PC-9 (cell line): Measurements from ENCODE around the gene NRP1. TPM values are rescaled to one million over a fixed set of nuclear protein-coding genes. Genes with fewer than 3 reads are reported as not detected.
"Not testable (repeated sequence)": the region's sequence is repeated elsewhere in the genome, so short reads cannot be mapped to it uniquely, and the experiment has no call there.

Source experiments
- BruUV-seq: library from RNA; stranded (reverse); fragments of 400-500 nt; replicated peaks from 2 replicates; lab custom pipeline; 2021; lab: Mats Ljungman, UMichigan
- CTCF ChIA-PET: fragments of 300-600 bp; sonication (Branson Sonifier 250); formaldehyde crosslinking; loops from one replicate; lab custom pipeline; 2022; ENCODE audit warnings: antibody characterized with exemption; lab: Charles Lee
- POLR2A ChIA-PET: fragments of 300-600 bp; sonication (Branson Sonifier 250); formaldehyde crosslinking; loops from one replicate; lab custom pipeline; 2022; ENCODE audit warnings: antibody characterized with exemption; ENCODE audit not compliant: unreplicated experiment; lab: Charles Lee
- DNase-seq, 2 experiments: peaks; one replicate each; pipeline versions ENCODE4 v3.0.0 to v3.0.0-alpha.2; 2015 to 2022; ENCODE audit warnings: mixed read lengths in 1 of 2
- H2AFZ ChIP-seq: fragments of 200-600 bp; sonication (generic); 2 replicates; pipeline ENCODE4 v1.8.1; 2017; ENCODE audit warnings: antibody characterized with exemption
- H3F3A ChIP-seq: fragments of 200-600 bp; sonication (generic); 2 replicates; pipeline ENCODE4 v1.8.1; 2017; ENCODE audit warnings: antibody characterized with exemption, mild to moderate bottlenecking, low read depth; ENCODE audit not compliant: insufficient read depth
- H3K27ac ChIP-seq: fragments of 200-600 bp; sonication (generic); 2 replicates; pipeline ENCODE4 v1.6.1; 2016; ENCODE audit warnings: mixed run types
- H3K27me3 ChIP-seq: fragments of 200-600 bp; sonication (generic); 2 replicates; pipeline ENCODE4 v1.6.1; 2016; ENCODE audit warnings: low read depth, mixed run types; ENCODE audit not compliant: insufficient read depth
- H3K36me3 ChIP-seq: fragments of 200-600 bp; sonication (generic); 2 replicates; pipeline ENCODE4 v1.6.1; 2016; ENCODE audit warnings: low read depth, mixed run types
- H3K4me1 ChIP-seq: fragments of 200-600 bp; sonication (generic); replicated peaks from 2 replicates; pipeline ENCODE4 v1.6.1; 2016; ENCODE audit warnings: mixed run types; ENCODE audit not compliant: insufficient read depth
- H3K4me2 ChIP-seq: fragments of 200-600 bp; sonication (generic); 2 replicates; pipeline ENCODE4 v1.6.1; 2017; ENCODE audit warnings: mixed run types
- H3K4me3 ChIP-seq: fragments of 200-600 bp; sonication (generic); 2 replicates; pipeline ENCODE4 v1.6.1; 2016; ENCODE audit warnings: mixed run types
- H3K79me2 ChIP-seq: fragments of 200-600 bp; sonication (generic); 2 replicates; pipeline ENCODE4 v1.6.1; 2017; ENCODE audit warnings: low read depth, mixed run types
- H3K9me2 ChIP-seq: fragments of 200-600 bp; sonication (generic); 2 replicates; pipeline ENCODE4 v1.8.1; 2017; ENCODE audit warnings: mild to moderate bottlenecking; ENCODE audit not compliant: insufficient read depth
- H3K9me3 ChIP-seq: fragments of 200-600 bp; sonication (generic); 2 replicates; pipeline ENCODE4 v1.8.1; 2016; ENCODE audit warnings: low read depth; ENCODE audit not compliant: insufficient read depth
- H4K20me1 ChIP-seq: fragments of 200-600 bp; sonication (generic); 2 replicates; pipeline ENCODE4 v1.8.1; 2017; ENCODE audit not compliant: insufficient read depth
- EZH2 ChIP-seq: fragments of 200-600 bp; sonication (generic); IDR thresholded peaks from 2 replicates; pipeline ENCODE4 v1.8.0; 2017; ENCODE audit warnings: antibody characterized with exemption, low read depth
- intact Hi-C: fragments of 100-400 bp; cut with micrococcal nuclease; formaldehyde crosslinking; loops from one replicate; pipeline ENCODE4 v1.10.0; 2022; ENCODE audit not compliant: unreplicated experiment
- total RNA-seq: library from RNA; stranded (reverse); gene quantifications from 2 replicates; pipeline ENCODE4 v1.2.3, GENCODE V29; 2021
- TF ChIP-seq, protein P1 (sequence below): fragments of 200-600 bp; sonication (generic); conservative IDR thresholded peaks from 2 replicates; pipeline ENCODE4 v1.6.1; 2017; ENCODE audit warnings: mixed run types, antibody characterized with exemption, mild to moderate bottlenecking, moderate library complexity

Gene NRP1
- total RNA-seq, 1 experiment from 2014 or later = 30.5 TPM

DNA sequence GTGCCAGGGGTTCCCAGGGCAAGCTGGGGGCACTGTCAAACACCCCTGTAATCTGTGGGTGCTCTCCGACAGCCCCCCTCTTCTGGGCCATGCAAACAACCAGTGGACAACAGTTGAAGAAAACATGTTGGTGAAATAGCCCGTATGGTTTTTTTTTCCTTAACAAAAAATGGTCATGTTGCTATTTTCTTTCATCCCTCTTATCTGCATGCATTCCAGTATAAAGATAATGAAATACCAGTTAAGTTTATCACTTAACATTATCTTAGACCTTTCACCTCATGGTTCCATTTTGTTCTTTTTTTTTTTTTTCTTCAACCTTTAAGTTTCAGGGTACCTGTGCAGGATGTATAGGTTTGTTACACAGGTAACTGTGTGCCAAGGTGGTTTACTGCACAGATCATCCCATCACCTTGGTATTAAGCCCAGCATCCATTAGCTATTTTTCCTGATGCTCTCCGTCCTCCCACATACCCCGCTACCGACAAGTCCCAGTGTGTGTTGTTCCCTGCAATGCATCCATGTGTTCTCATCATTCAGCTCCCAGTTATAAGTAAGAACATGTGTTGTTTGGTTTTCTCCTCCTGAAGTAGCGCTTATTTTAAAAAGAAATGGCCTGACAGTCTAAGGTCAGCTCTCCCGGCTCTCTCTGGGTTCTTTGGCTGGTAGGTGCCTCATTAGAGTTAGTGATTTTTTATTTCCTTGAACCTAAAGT is 110.1 kb downstream of the NRP1 start:
- no peak overlapping the region for H3K4me3 ChIP-seq
- H3K4me1 ChIP-seq = 0 out of 2 replicates have a peak, but pooled peaks cover 1% of the 10 kb centered on the region
- H3K36me3 ChIP-seq = peaks cover 7% of the 10 kb centered on the region; the same call in 1 of the 2 replicates
- no peak for DNase-seq
- H3K9me2 ChIP-seq = no peaks in the 10 kb centered on the region
- ChIA-PET POLR2A (no interaction called here), CTCF (no interaction called here)
- H2AFZ ChIP-seq = no peak overlapping the region
- no peaks in the 10 kb centered on the region for H3K9me3 ChIP-seq
- H3K4me2 ChIP-seq = no peak overlapping the region
- TF ChIP-seq, protein P1, sequence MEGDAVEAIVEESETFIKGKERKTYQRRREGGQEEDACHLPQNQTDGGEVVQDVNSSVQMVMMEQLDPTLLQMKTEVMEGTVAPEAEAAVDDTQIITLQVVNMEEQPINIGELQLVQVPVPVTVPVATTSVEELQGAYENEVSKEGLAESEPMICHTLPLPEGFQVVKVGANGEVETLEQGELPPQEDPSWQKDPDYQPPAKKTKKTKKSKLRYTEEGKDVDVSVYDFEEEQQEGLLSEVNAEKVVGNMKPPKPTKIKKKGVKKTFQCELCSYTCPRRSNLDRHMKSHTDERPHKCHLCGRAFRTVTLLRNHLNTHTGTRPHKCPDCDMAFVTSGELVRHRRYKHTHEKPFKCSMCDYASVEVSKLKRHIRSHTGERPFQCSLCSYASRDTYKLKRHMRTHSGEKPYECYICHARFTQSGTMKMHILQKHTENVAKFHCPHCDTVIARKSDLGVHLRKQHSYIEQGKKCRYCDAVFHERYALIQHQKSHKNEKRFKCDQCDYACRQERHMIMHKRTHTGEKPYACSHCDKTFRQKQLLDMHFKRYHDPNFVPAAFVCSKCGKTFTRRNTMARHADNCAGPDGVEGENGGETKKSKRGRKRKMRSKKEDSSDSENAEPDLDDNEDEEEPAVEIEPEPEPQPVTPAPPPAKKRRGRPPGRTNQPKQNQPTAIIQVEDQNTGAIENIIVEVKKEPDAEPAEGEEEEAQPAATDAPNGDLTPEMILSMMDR = no peak
- no peak for TF ChIP-seq EZH2
- intact Hi-C loops = no loop called here
- H3F3A ChIP-seq = no peaks in the 10 kb centered on the region; the same call in 1 of the 2 replicates
- no peaks in the 10 kb centered on the region for H4K20me1 ChIP-seq
- BruUV-seq = no TSS peak
- H3K27ac ChIP-seq = no peak overlapping the region
- no peaks in the 10 kb centered on the region for H3K27me3 ChIP-seq
- no peaks in the 10 kb centered on the region for H3K79me2 ChIP-seq

DNA sequence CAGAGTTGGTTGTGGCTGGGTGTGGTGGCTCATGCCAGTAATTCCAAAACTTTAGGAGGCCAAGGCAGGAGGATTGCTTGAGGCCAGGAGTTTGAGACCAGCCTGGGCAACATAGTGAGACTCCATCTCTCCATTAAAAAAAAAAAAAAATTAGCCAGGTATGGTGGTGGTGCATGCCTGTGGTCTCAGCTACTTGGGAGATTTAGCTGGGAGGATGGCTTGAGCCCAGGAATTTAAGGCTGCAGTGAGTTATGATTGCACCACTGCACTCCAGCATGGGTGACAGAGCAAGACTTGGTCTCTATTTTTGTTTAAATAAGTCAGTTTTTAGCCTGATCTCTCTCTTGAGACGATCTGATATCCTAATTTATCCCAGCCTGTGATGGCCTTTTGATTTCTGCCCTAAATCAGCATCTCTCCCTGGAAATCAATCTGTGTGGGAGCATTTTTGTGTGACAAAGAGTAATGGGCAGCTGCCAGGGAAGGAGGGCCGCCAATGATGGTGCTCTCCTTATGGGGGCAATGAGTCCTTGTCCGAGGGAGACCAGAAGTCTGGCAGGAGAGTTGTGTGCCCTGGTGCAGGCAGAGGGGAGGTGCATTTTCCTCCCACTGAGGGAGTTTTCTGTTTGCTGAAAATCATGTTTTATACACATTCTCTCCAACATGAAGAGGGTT is 111.0 kb downstream of the NRP1 start:
- H3K79me2 ChIP-seq = no peaks in the 10 kb centered on the region
- ChIA-PET POLR2A (no interaction called here), CTCF (no interaction called here)
- H4K20me1 ChIP-seq = no peaks in the 10 kb centered on the region
- no TSS peak for BruUV-seq
- H3K9me3 ChIP-seq = no peaks in the 10 kb centered on the region
- no peak for DNase-seq
- H3K36me3 ChIP-seq = peaks cover 14% of the 10 kb centered on the region; the same call in 1 of the 2 replicates
- TF ChIP-seq, protein P1 = no peak
- no peak for TF ChIP-seq EZH2
- H3K27me3 ChIP-seq = no peaks in the 10 kb centered on the region
- no peak overlapping the region for H2AFZ ChIP-seq
- peaks cover 10% of the 10 kb centered on the region; the same call in 1 of the 2 replicates for H3K4me1 ChIP-seq
- H3F3A ChIP-seq = no peaks in the 10 kb centered on the region; the same call in 1 of the 2 replicates
- no peaks in the 10 kb centered on the region for H3K9me2 ChIP-seq
- intact Hi-C loops = no loop called here
- no peak overlapping the region for H3K4me3 ChIP-seq
- H3K4me2 ChIP-seq = no peak overlapping the region
- no peak overlapping the region for H3K27ac ChIP-seq

DNA sequence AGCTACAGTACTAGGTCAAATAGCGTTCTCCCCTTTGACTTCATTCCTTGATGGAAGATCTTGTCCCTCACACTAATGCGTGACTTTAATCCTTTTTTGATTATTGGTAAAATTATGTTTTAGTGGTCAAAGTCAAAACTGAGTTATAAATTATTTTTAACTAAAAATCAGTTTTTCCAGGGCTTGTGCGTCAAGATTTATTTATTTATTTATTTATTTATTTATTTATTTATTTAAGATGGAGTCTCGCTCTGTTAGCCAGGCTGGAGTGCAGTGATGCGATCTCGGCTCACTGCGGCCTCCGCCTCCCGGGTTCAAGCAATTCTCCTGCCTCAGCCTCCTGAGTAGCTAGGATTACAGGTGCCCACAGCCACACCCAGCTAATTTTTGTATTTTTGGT is 112.2 kb downstream of the NRP1 start:
- H3K36me3 ChIP-seq = peaks cover 14% of the 10 kb centered on the region; the same call in 1 of the 2 replicates
- DNase-seq = not testable (repeated sequence)

More for the DNA sequence above, 112.2 kb downstream of the NRP1 start:
- H3K9me3 ChIP-seq, H3K79me2 ChIP-seq, POLR2A ChIA-PET, H4K20me1 ChIP-seq, H3K4me3 ChIP-seq, CTCF ChIA-PET, H3K4me2 ChIP-seq, H2AFZ ChIP-seq, H3K27me3 ChIP-seq, H3K27ac ChIP-seq, H3K9me2 ChIP-seq, BruUV-seq, intact Hi-C loops: not testable (repeated sequence)
- Histone ChIP-seq H3K4me1 (peaks cover 19% of the 10 kb centered on the region), H3F3A (peaks cover 11% of the 10 kb centered on the region)
